RWPE2 (cell line): ENCODE results near the gene ZNF804A.

Experiments
- ATAC-seq: fragments of 200-7000 bp; cut with Tn5 transposase; 3 replicates; pipeline ENCODE4 v1.9.1; 2021; ENCODE audit warnings: low read depth
- DNase-seq: peaks from one replicate; pipeline ENCODE4 v3.0.0-alpha.2; 2020; ENCODE audit warnings: low spot score
- H3K27ac ChIP-seq: fragments of 450-650 bp; 2 replicates; pipeline ENCODE4 v1.5.1; 2017; ENCODE audit warnings: mild to moderate bottlenecking; ENCODE audit not compliant: poor library complexity, severe bottlenecking
- H3K27me3 ChIP-seq: fragments of 250-450 bp; sonication (Bioruptor Pico); 2 replicates; pipeline ENCODE4 v1.5.1; 2021; ENCODE audit warnings: mild to moderate bottlenecking, moderate library complexity; ENCODE audit not compliant: insufficient read depth, poor library complexity, severe bottlenecking
- H3K36me3 ChIP-seq: fragments of 250-450 bp; sonication (Bioruptor Pico); 2 replicates; pipeline ENCODE4 v1.5.1; 2020; ENCODE audit warnings: low read depth, mild to moderate bottlenecking, moderate library complexity
- H3K4me1 ChIP-seq: fragments of 250-450 bp; sonication (Bioruptor Pico); 2 replicates; pipeline ENCODE4 v1.5.1; 2021; ENCODE audit warnings: mild to moderate bottlenecking, moderate library complexity; ENCODE audit not compliant: insufficient read depth, poor library complexity, severe bottlenecking
- H3K4me3 ChIP-seq: fragments of 250-450 bp; sonication (Bioruptor Pico); 2 replicates; pipeline ENCODE4 v1.5.1; 2021; ENCODE audit warnings: mild to moderate bottlenecking, moderate library complexity; ENCODE audit not compliant: severe bottlenecking
- H3K9me3 ChIP-seq: fragments of 250-450 bp; sonication (Bioruptor Pico); 2 replicates; pipeline ENCODE4 v1.5.1; 2021; ENCODE audit warnings: mild to moderate bottlenecking, moderate library complexity; ENCODE audit not compliant: severe bottlenecking
- CTCF ChIP-seq: fragments of 450-650 bp; IDR thresholded peaks from one replicate; pipeline ENCODE4 v1.5.1; 2017; ENCODE audit warnings: mild to moderate bottlenecking, moderate library complexity; ENCODE audit not compliant: poor library complexity, severe bottlenecking

The ZNF804A gene

GRCh38 chr2:184938221-184938985 is 340.1 kb downstream of the ZNF804A start:
- Histone ChIP-seq H3K36me3 (no peaks in the 10 kb centered on the region), H3K9me3 (no peaks in the 10 kb centered on the region), H3K4me3 (no peak overlapping the region), H3K27ac (no peak overlapping the region), H3K4me1 (no peaks in the 10 kb centered on the region), H3K27me3 (no peaks in the 10 kb centered on the region)
- no peak for TF ChIP-seq CTCF
- no peak for ATAC-seq
- DNase-seq, result no peak

- Histone ChIP-seq H3K27ac (no peak overlapping the region), H3K4me1 (no peaks in the 10 kb centered on the region), H3K36me3 (no peaks in the 10 kb centered on the region), H3K27me3 (no peaks in the 10 kb centered on the region), H3K9me3 (no peaks in the 10 kb centered on the region), H3K4me3 (no peak overlapping the region)
- DNase-seq (no peak), ATAC-seq (no peak)
- no peak for TF ChIP-seq CTCF
Measured at GRCh38 chr2:184945326-184945725, 347.0 kb downstream of the ZNF804A start.

- no peak for DNase-seq
- Histone ChIP-seq H3K36me3 (no peaks in the 10 kb centered on the region), H3K27me3 (no peaks in the 10 kb centered on the region), H3K27ac (no peak overlapping the region), H3K4me1 (no peaks in the 10 kb centered on the region), H3K9me3 (no peaks in the 10 kb centered on the region), H3K4me3 (no peak overlapping the region)
- TF ChIP-seq CTCF, result no peak
- no peak for ATAC-seq
Measured at GRCh38 chr2:184945824-184946223, 347.5 kb downstream of the ZNF804A start.

- no peaks in the 10 kb centered on the region for H3K9me3 ChIP-seq
- no peak for ATAC-seq
- no peaks in the 10 kb centered on the region for H3K36me3 ChIP-seq
- H3K4me3 ChIP-seq, result no peak overlapping the region
- no peak for DNase-seq
- H3K27me3 ChIP-seq, result no peaks in the 10 kb centered on the region
- H3K4me1 ChIP-seq, result no peaks in the 10 kb centered on the region
- TF ChIP-seq CTCF, result no peak
- no peak overlapping the region for H3K27ac ChIP-seq
Measured at GRCh38 chr2:184956856-184957255, 358.5 kb downstream of the ZNF804A start.

GRCh38 chr2:184971546-184972068 is 373.3 kb downstream of the ZNF804A start:
- no peak for ATAC-seq
- Histone ChIP-seq H3K4me3 (no peak overlapping the region), H3K4me1 (no peaks in the 10 kb centered on the region), H3K36me3 (no peaks in the 10 kb centered on the region), H3K27me3 (no peaks in the 10 kb centered on the region), H3K9me3 (peaks cover 2% of the 10 kb centered on the region), H3K27ac (no peak overlapping the region)
- no peak for DNase-seq
- TF ChIP-seq CTCF, result no peak
